CD14-positive monocyte (primary cell): ENCODE results near the gene SAMD3. TPM values are rescaled to one million over a fixed set of nuclear protein-coding genes. Genes with fewer than 3 reads are reported as not detected.
"Not testable (repeated sequence)": the region's sequence is repeated elsewhere in the genome, so short reads cannot be mapped to it uniquely, and the experiment has no call there.

ENCODE experiments used
- DNase-seq, 3 donors: peaks; one replicate each; pipeline ENCODE4 v3.0.0-alpha.2; 2011 to 2022
- H2AFZ ChIP-seq: 2 replicates; pipeline ENCODE4 v1.6.0; 2012; ENCODE audit warnings: mild to moderate bottlenecking, low read depth, low read length, inconsistent platforms; ENCODE audit not compliant: insufficient read depth, poor library complexity, severe bottlenecking
- H3K27ac ChIP-seq, 2 donors: 1 replicate in 1 of 2; 2 replicates in 1 of 2; pipeline ENCODE4 v1.5.1; 2012 to 2013; ENCODE audit warnings: low read length in 2 of 2, control low read depth in 1 of 2, inconsistent platforms in 1 of 2, low read depth in 1 of 2, mild to moderate bottlenecking in 1 of 2
- H3K27me3 ChIP-seq, 2 donors: one replicate each; pipeline versions ENCODE4 v1.6.0 to v1.6.1; 2011 to 2013; ENCODE audit warnings: low read length in 2 of 2; ENCODE audit not compliant: control insufficient read depth in 2 of 2, insufficient read depth in 2 of 2
- H3K36me3 ChIP-seq, 2 donors: replicated peaks in 1 of 2; 1 replicate in 1 of 2; 2 replicates in 1 of 2; pipeline versions ENCODE4 v1.5.1 to v1.6.1; 2012 to 2013; ENCODE audit warnings: low read length in 2 of 2, control low read depth in 1 of 2, inconsistent platforms in 1 of 2, mild to moderate bottlenecking in 1 of 2; ENCODE audit not compliant: insufficient read depth in 2 of 2, control insufficient read depth in 1 of 2
- H3K4me1 ChIP-seq, 2 donors: 1 replicate in 1 of 2; 2 replicates in 1 of 2; pipeline versions ENCODE4 v1.5.1 to v1.6.1; 2012 to 2013; ENCODE audit warnings: low read length in 2 of 2, control low read depth in 1 of 2, inconsistent platforms in 1 of 2, mild to moderate bottlenecking in 1 of 2, moderate library complexity in 1 of 2; ENCODE audit not compliant: insufficient read depth in 2 of 2, control insufficient read depth in 1 of 2
- H3K4me2 ChIP-seq: replicated peaks from 2 replicates; pipeline ENCODE3; 2012; ENCODE audit warnings: low read length, moderate library complexity, mild to moderate bottlenecking; ENCODE audit not compliant: poor library complexity, severe bottlenecking; ENCODE audit errors: extremely low read depth
- H3K4me3 ChIP-seq, 3 experiments: fragments of 200-600 bp in 1 of 3; sonication (generic) in 1 of 3; replicated peaks in 1 of 3; 1 replicate in 2 of 3; 2 replicates in 1 of 3; pipeline ENCODE4 v1.5.1; 2011 to 2013; ENCODE audit warnings: low read length in 3 of 3, mild to moderate bottlenecking in 3 of 3, control low read depth in 2 of 3, low read depth in 2 of 3, inconsistent platforms in 1 of 3, moderate library complexity in 1 of 3
- H3K79me2 ChIP-seq: 2 replicates; pipeline ENCODE4 v1.6.0; 2012; ENCODE audit warnings: mild to moderate bottlenecking, control low read depth, inconsistent platforms, low read length, moderate library complexity; ENCODE audit not compliant: insufficient read depth
- H3K9ac ChIP-seq: 2 replicates; pipeline ENCODE4 v1.6.0; 2017; ENCODE audit warnings: low read length, mild to moderate bottlenecking; ENCODE audit not compliant: insufficient read depth, poor library complexity, severe bottlenecking
- H3K9me3 ChIP-seq, 2 donors: replicated peaks in 1 of 2; 1 replicate in 1 of 2; 2 replicates in 1 of 2; pipeline versions ENCODE4 v1.5.1 to v1.6.1; 2012 to 2013; ENCODE audit warnings: low read length in 2 of 2, control low read depth in 1 of 2; ENCODE audit not compliant: control insufficient read depth in 1 of 2, insufficient read depth in 1 of 2
- H4K20me1 ChIP-seq: 2 replicates; pipeline ENCODE4 v1.6.0; 2012; ENCODE audit warnings: mild to moderate bottlenecking, low read length, control low read depth, moderate library complexity; ENCODE audit not compliant: insufficient read depth
- H3K27ac Mint-ChIP-seq, 7 donors: one replicate each; pipeline ENCODE4 v1.8.0; 2020; ENCODE audit warnings: mild to moderate bottlenecking in 7 of 7, mixed read lengths in 7 of 7, moderate library complexity in 6 of 7, inconsistent platforms in 2 of 7
- H3K27me3 Mint-ChIP-seq, 3 donors: one replicate each; pipeline ENCODE4 v1.8.0; 2021 to 2022; ENCODE audit warnings: low read depth in 3 of 3, mild to moderate bottlenecking in 3 of 3, mixed read lengths in 3 of 3, moderate library complexity in 3 of 3, inconsistent platforms in 1 of 3
- H3K36me3 Mint-ChIP-seq, 2 donors: one replicate each; pipeline ENCODE4 v1.8.0; 2020; ENCODE audit warnings: mixed read lengths in 2 of 2, inconsistent platforms in 1 of 2, mild to moderate bottlenecking in 1 of 2
- H3K4me1 Mint-ChIP-seq: one replicate; pipeline ENCODE4 v1.8.0; 2020; ENCODE audit warnings: mild to moderate bottlenecking, mixed read lengths
- H3K4me3 Mint-ChIP-seq, 2 donors: one replicate each; pipeline ENCODE4 v1.8.0; 2020; ENCODE audit warnings: mild to moderate bottlenecking in 2 of 2, mixed read lengths in 2 of 2, moderate library complexity in 1 of 2
- H3K9me3 Mint-ChIP-seq, 7 donors: one replicate each; pipeline ENCODE4 v1.8.0; 2020 to 2022; ENCODE audit warnings: mixed read lengths in 7 of 7, mild to moderate bottlenecking in 6 of 7, moderate library complexity in 6 of 7, inconsistent platforms in 2 of 7
- CTCF ChIP-seq: fragments of 200-600 bp; IDR thresholded peaks from one replicate; pipeline ENCODE4 v1.8.0; 2022; ENCODE audit warnings: antibody characterized with exemption, mild to moderate bottlenecking
- WGBS: methylation state at CpG from one replicate; pipeline ENCODE4 v1.1.5; 2013; ENCODE audit warnings: missing lambda C conversion rate; ENCODE audit not compliant: insufficient coverage; 5-methylcytosine and 5-hydroxymethylcytosine counted together
- intact Hi-C, 2 donors: fragments of 100-400 bp; cut with micrococcal nuclease; formaldehyde crosslinking; loops; one replicate each; pipeline versions ENCODE4 v1.15.0 to v1.15.1; 2023
- polyA plus RNA-seq, 3 donors: library from polyadenylated mRNA; depleted of rRNA in 1 of 3; unstranded in 2 of 3; stranded (reverse) in 1 of 3; fragments of 300-500 nt in 2 of 3; fragments of >200 nt in 1 of 3; fragmentation: Illumina TruSeq in 2 of 3; gene quantifications; 1 replicate in 2 of 3; 2 replicates in 1 of 3; pipeline ENCODE4 v1.2.3, GENCODE V29; 2012 to 2021

Gene SAMD3
- polyA plus RNA-seq, 3 donors: 0.33 to 0.49 TPM; not detected in 1

- no peaks in the 10 kb centered on the region for H3K36me3 ChIP-seq
- 90% methylated on average over 3 of the region's 7 CpGs for WGBS
These were observed 22.7 kb downstream of the SAMD3 start for GRCh38 chr6:130200020-130200419.

DNA sequence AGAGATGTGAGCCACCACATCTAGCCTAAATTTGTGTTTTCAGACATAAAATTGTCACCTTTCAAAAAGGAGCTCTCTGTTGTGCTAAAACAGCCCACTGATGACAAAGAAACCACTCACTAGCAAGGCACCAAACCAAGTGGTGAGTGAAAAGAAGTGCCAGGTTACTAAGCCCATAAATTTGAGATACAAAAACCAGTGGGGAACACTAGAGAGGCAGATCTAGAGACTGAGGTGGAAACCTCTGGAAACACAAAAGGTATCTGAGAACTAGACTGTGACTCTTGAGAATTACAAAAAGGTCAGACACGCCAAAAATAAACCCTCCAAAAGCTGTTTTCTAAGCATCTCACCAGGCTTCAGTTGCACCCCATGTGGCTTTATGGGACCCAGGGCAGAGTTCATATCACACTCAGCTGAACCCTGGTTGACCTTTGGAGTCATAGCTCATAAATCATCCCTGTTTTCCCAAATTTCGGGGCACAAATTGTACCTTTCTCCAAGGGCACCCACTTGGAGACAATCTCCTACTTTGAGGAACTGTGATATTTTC is 24.2 kb downstream of the SAMD3 start:
- Mint-ChIP-seq H3K4me1 (peaks cover 2% of the 10 kb centered on the region), H3K9me3 (peaks cover 2 to 7% (median 3%) of the 10 kb centered on the region in 7 donors), H3K27me3 (peaks cover 0 to 2% (median 0%) of the 10 kb centered on the region in 3 donors), H3K27ac (no peak overlapping the region), H3K36me3 (no peaks in the 10 kb centered on the region), H3K4me3 (no peak overlapping the region)
- no peak overlapping the region for H3K27ac ChIP-seq
- 100% methylated on average over 1 of the region's 2 CpGs for WGBS
- H3K4me3 ChIP-seq: no peak overlapping the region
- H3K79me2 ChIP-seq: no peaks in the 10 kb centered on the region
- H2AFZ ChIP-seq: no peak overlapping the region
- TF ChIP-seq CTCF: no peak
- DNase-seq: no peak
- no peaks in the 10 kb centered on the region for H3K4me1 ChIP-seq
- H4K20me1 ChIP-seq: no peaks in the 10 kb centered on the region
- intact Hi-C loops: no loop called here
- H3K4me2 ChIP-seq: no peak overlapping the region
- no peaks in the 10 kb centered on the region for H3K9me3 ChIP-seq
- no peak overlapping the region for H3K9ac ChIP-seq
- no peaks in the 10 kb centered on the region for H3K36me3 ChIP-seq
- H3K27me3 ChIP-seq: no peaks in the 10 kb centered on the region

More at GRCh38 chr6:130200020-130200419, 22.7 kb downstream of the SAMD3 start:
- H3K9me3 Mint-ChIP-seq: peaks cover 0 to 7% (median 3%) of the 10 kb centered on the region in 7 donors
- H3K9ac ChIP-seq: no peak overlapping the region
- H3K27ac Mint-ChIP-seq: peak overlapping the region in 1 of 7 donors; percentile 72
- H3K27me3 Mint-ChIP-seq: peaks cover 0 to 2% (median 2%) of the 10 kb centered on the region in 3 donors
- no peaks in the 10 kb centered on the region for H3K9me3 ChIP-seq
- H3K36me3 Mint-ChIP-seq: no peaks in the 10 kb centered on the region
- no peaks in the 10 kb centered on the region for H3K27me3 ChIP-seq
- intact Hi-C loops: no loop called here
- DNase-seq: no peak
- H3K79me2 ChIP-seq: no peaks in the 10 kb centered on the region
- no peak overlapping the region for H3K4me3 Mint-ChIP-seq
- no peaks in the 10 kb centered on the region for H4K20me1 ChIP-seq
- H2AFZ ChIP-seq: no peak overlapping the region
- H3K27ac ChIP-seq: no peak overlapping the region
- TF ChIP-seq CTCF: no peak
- H3K4me1 ChIP-seq: no peaks in the 10 kb centered on the region
- peaks cover 2% of the 10 kb centered on the region for H3K4me1 Mint-ChIP-seq
- H3K4me2 ChIP-seq: no peak overlapping the region
- no peak overlapping the region for H3K4me3 ChIP-seq

DNA sequence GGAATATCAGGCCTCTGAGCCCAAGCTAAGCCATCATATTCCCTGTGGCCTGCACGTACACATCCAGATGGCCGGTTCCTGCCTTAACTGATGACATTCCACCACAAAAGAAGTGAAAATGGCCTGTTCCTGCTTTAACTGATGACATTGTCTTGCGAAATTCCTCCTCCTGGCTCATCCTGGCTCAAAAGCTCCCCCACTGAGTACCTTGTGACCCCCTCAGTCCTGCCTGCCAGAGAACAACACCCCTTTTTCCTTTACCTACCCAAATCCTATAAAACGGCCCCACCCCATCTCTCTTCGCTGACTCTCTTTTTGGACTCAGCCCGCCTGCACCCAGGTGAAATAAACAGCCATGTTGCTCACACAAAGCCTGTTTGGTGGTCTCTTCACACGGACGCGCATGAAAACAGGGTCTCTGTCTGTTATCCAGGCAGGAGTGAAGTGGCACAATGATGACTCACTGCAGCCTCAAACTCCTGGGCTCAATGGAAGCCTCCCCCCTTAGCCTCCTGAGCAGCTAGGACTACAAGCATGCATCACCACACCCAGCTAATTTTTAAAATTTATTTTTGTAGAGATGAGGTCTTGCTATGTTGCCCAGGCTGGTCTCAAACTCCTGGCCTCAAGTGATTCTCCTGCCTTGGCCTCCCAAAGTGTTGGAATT is 24.8 kb downstream of the SAMD3 start:
- H3K9me3 Mint-ChIP-seq, H3K4me3 Mint-ChIP-seq, H4K20me1 ChIP-seq, H3K4me1 ChIP-seq, H3K4me3 ChIP-seq, H3K36me3 ChIP-seq, H3K27ac Mint-ChIP-seq, H3K9ac ChIP-seq, H3K27ac ChIP-seq, H2AFZ ChIP-seq, H3K27me3 ChIP-seq, H3K4me2 ChIP-seq, H3K79me2 ChIP-seq, DNase-seq, intact Hi-C loops, H3K4me1 Mint-ChIP-seq, H3K9me3 ChIP-seq, H3K27me3 Mint-ChIP-seq, H3K36me3 Mint-ChIP-seq: not testable (repeated sequence)
- WGBS: 81% methylated on average over 9 of the region's 9 CpGs
